Mesodermal cell (in vitro differentiated cells): ENCODE measurements around the gene DNAJC12.
"Not testable (repeated sequence)": the region's sequence is repeated elsewhere in the genome, so short reads cannot be mapped to it uniquely, and the experiment has no call there.

ENCODE experiments used
- H3K27ac ChIP-seq: 2 replicates; pipeline ENCODE4 v1.7.0; 2013; ENCODE audit warnings: mild to moderate bottlenecking, low read depth, low read length, moderate library complexity; ENCODE audit not compliant: severe bottlenecking
- H3K36me3 ChIP-seq: 2 replicates; pipeline ENCODE4 v1.7.1; 2013; ENCODE audit warnings: mild to moderate bottlenecking, low read length, moderate library complexity; ENCODE audit not compliant: control insufficient read depth, insufficient read depth
- H3K4me1 ChIP-seq: one replicate; pipeline ENCODE4 v1.7.1; 2013; ENCODE audit warnings: mild to moderate bottlenecking, low read length; ENCODE audit not compliant: insufficient read depth, control insufficient read depth, poor library complexity, severe bottlenecking
- H3K4me3 ChIP-seq: 2 replicates; pipeline ENCODE4 v1.7.0; 2013; ENCODE audit warnings: low read length, control low read depth, mild to moderate bottlenecking; ENCODE audit not compliant: insufficient read depth, poor library complexity, severe bottlenecking; ENCODE audit errors: extremely low read depth
- H3K9me3 ChIP-seq: 2 replicates; pipeline ENCODE4 v1.7.1; 2013; ENCODE audit warnings: mild to moderate bottlenecking, low read length, moderate library complexity; ENCODE audit not compliant: control insufficient read depth
- WGBS, 2 experiments: methylation state at CpG; one replicate each; pipeline ENCODE4 v1.1.5; 2013; ENCODE audit warnings: missing lambda C conversion rate in 2 of 2; ENCODE audit not compliant: insufficient coverage in 2 of 2; 5-methylcytosine and 5-hydroxymethylcytosine counted together

The DNAJC12 gene

GRCh38 chr10:67780204-67780621 lies 57.8 kb downstream of the DNAJC12 start:
- H3K4me3 ChIP-seq, H3K36me3 ChIP-seq, H3K27ac ChIP-seq, H3K4me1 ChIP-seq, H3K9me3 ChIP-seq: not testable (repeated sequence)
- 48 to 58% methylated on average over 3 of the region's 5 CpGs for WGBS, 2 experiments

- no peak overlapping the region for H3K4me3 ChIP-seq
- H3K36me3 ChIP-seq = no peaks in the 10 kb centered on the region
- H3K9me3 ChIP-seq = no peaks in the 10 kb centered on the region
- peaks cover 13% of the 10 kb centered on the region for H3K4me1 ChIP-seq
- WGBS, 2 experiments = 0 to 57% methylated on average over 1 to 2 of the region's 4 CpGs
- H3K27ac ChIP-seq = no peak overlapping the region
These were observed 58.4 kb downstream of the DNAJC12 start for GRCh38 chr10:67779465-67780203.

GRCh38 chr10:67776371-67776770 lies 61.6 kb downstream of the DNAJC12 start:
- Histone ChIP-seq H3K4me1 (peaks cover 13% of the 10 kb centered on the region), H3K27ac (no peak overlapping the region), H3K9me3 (no peaks in the 10 kb centered on the region), H3K36me3 (no peaks in the 10 kb centered on the region), H3K4me3 (no peak overlapping the region)
- no CpG with 5 or more reads among the region's 1 CpG for WGBS, 2 experiments

GRCh38 chr10:67775279-67775678 lies 62.7 kb downstream of the DNAJC12 start:
- WGBS, 2 experiments = 92 to 100% methylated on average over 1 to 2 of the region's 2 CpGs
- H3K4me1 ChIP-seq = peaks cover 13% of the 10 kb centered on the region
- no peak overlapping the region for H3K4me3 ChIP-seq
- no peaks in the 10 kb centered on the region for H3K36me3 ChIP-seq
- H3K27ac ChIP-seq = no peak overlapping the region
- no peaks in the 10 kb centered on the region for H3K9me3 ChIP-seq

GRCh38 chr10:67772894-67773511 lies 65.0 kb downstream of the DNAJC12 start:
- no peaks in the 10 kb centered on the region for H3K36me3 ChIP-seq
- H3K27ac ChIP-seq = no peak overlapping the region

GRCh38 chr10:67772151-67772550 lies 65.8 kb downstream of the DNAJC12 start:
- Histone ChIP-seq H3K9me3 (no peaks in the 10 kb centered on the region), H3K36me3 (no peaks in the 10 kb centered on the region), H3K27ac (no peak overlapping the region), H3K4me3 (no peak overlapping the region), H3K4me1 (peaks cover 13% of the 10 kb centered on the region)
- 100% methylated on average over 1 of the region's 1 CpG for WGBS, 2 experiments

More at GRCh38 chr10:67772894-67773511, 65.0 kb downstream of the DNAJC12 start:
- Histone ChIP-seq H3K4me1 (peaks cover 13% of the 10 kb centered on the region), H3K9me3 (no peaks in the 10 kb centered on the region), H3K4me3 (no peak overlapping the region)

GRCh38 chr10:67771200-67771599 lies 66.8 kb downstream of the DNAJC12 start:
- Histone ChIP-seq H3K4me3 (no peak overlapping the region), H3K9me3 (no peaks in the 10 kb centered on the region), H3K4me1 (peaks cover 13% of the 10 kb centered on the region), H3K36me3 (no peaks in the 10 kb centered on the region), H3K27ac (no peak overlapping the region)
- WGBS, 2 experiments = 86 to 100% methylated on average over 1 to 3 of the region's 3 CpGs

GRCh38 chr10:67770537-67770936 lies 67.5 kb downstream of the DNAJC12 start:
- H3K9me3 ChIP-seq = no peaks in the 10 kb centered on the region
- peaks cover 8% of the 10 kb centered on the region for H3K4me1 ChIP-seq
- no peak overlapping the region for H3K27ac ChIP-seq
- H3K4me3 ChIP-seq = no peak overlapping the region
- H3K36me3 ChIP-seq = no peaks in the 10 kb centered on the region

- Histone ChIP-seq H3K4me1 (no peaks in the 10 kb centered on the region), H3K27ac (no peak overlapping the region), H3K4me3 (no peak overlapping the region), H3K36me3 (no peaks in the 10 kb centered on the region), H3K9me3 (no peaks in the 10 kb centered on the region)
- 91 to 100% methylated on average over 1 of the region's 2 CpGs for WGBS, 2 experiments
These were observed 70.7 kb downstream of the DNAJC12 start for GRCh38 chr10:67767244-67767643.

- 0 to 1% methylated on average over 43 to 44 of the region's 56 CpGs for WGBS, 2 experiments
- H3K36me3 ChIP-seq = no peaks in the 10 kb centered on the region
- H3K4me1 ChIP-seq = no peaks in the 10 kb centered on the region
- H3K4me3 ChIP-seq = peak overlapping the region; percentile 54
- H3K27ac ChIP-seq = peak overlapping the region; percentile 80
- no peaks in the 10 kb centered on the region for H3K9me3 ChIP-seq
These were observed 73.8 kb downstream of the DNAJC12 start for GRCh38 chr10:67764012-67764822.
